SK-N-SH treated with all-trans-retinoic acid at 6 μM for 48 hours (cell line): ENCODE data around the gene PARP1.

Source experiments
- BACH2 ChIP-seq: fragments of 250-450 bp; sonication (Bioruptor Pico); IDR thresholded peaks from 2 replicates; pipeline ENCODE4 v1.9.0; 2021; ENCODE audit warnings: mild to moderate bottlenecking, borderline replicate concordance
- CREB5 ChIP-seq: fragments of 250-450 bp; sonication (Bioruptor Pico); IDR thresholded peaks from 2 replicates; pipeline ENCODE4 v1.5.1; 2020; ENCODE audit warnings: low read depth, mild to moderate bottlenecking, moderate library complexity
- CSDC2 ChIP-seq: fragments of 250-450 bp; sonication (Bioruptor Pico); IDR thresholded peaks from 2 replicates; pipeline ENCODE4 v1.5.0; 2020; ENCODE audit warnings: mild to moderate bottlenecking, moderate library complexity
- GLIS3 ChIP-seq: fragments of 250-450 bp; sonication (Bioruptor Pico); IDR thresholded peaks from 2 replicates; pipeline ENCODE4 v1.5.0; 2020; ENCODE audit warnings: mild to moderate bottlenecking, moderate library complexity
- PPARA ChIP-seq: fragments of 250-450 bp; sonication (Bioruptor Pico); IDR thresholded peaks from 2 replicates; pipeline ENCODE4 v1.5.0; 2020; ENCODE audit warnings: mild to moderate bottlenecking, borderline replicate concordance
- TOX ChIP-seq: fragments of 250-450 bp; sonication (Bioruptor Pico); IDR thresholded peaks from 2 replicates; pipeline ENCODE4 v1.8.0; 2021; ENCODE audit warnings: mild to moderate bottlenecking, moderate library complexity, borderline replicate concordance

- TF ChIP-seq CSDC2 (CRISPR knock-in tag): no peak
- TF ChIP-seq TOX (CRISPR knock-in tag): no peak
- no peak for TF ChIP-seq GLIS3 (CRISPR knock-in tag)
- TF ChIP-seq PPARA (CRISPR knock-in tag): no peak
- TF ChIP-seq BACH2 (CRISPR knock-in tag): no peak
- no peak for TF ChIP-seq CREB5 (CRISPR knock-in tag)
Measured at GRCh38 chr1:226364901-226365565, 42.9 kb downstream of the PARP1 start.
